ENCODE results near the gene FOXP1.

- no peak for TF ChIP-seq EZH2 (IDR thresholded peaks at IDR 0.05; ENCODE audit: borderline replicate concordance)
- TF ChIP-seq, protein P1, sequence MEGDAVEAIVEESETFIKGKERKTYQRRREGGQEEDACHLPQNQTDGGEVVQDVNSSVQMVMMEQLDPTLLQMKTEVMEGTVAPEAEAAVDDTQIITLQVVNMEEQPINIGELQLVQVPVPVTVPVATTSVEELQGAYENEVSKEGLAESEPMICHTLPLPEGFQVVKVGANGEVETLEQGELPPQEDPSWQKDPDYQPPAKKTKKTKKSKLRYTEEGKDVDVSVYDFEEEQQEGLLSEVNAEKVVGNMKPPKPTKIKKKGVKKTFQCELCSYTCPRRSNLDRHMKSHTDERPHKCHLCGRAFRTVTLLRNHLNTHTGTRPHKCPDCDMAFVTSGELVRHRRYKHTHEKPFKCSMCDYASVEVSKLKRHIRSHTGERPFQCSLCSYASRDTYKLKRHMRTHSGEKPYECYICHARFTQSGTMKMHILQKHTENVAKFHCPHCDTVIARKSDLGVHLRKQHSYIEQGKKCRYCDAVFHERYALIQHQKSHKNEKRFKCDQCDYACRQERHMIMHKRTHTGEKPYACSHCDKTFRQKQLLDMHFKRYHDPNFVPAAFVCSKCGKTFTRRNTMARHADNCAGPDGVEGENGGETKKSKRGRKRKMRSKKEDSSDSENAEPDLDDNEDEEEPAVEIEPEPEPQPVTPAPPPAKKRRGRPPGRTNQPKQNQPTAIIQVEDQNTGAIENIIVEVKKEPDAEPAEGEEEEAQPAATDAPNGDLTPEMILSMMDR (IDR thresholded peaks at IDR 0.05; ENCODE audit: poor library complexity), result no peak
- no peak for TF ChIP-seq EZH2phosphoT487 (IDR thresholded peaks at IDR 0.05; ENCODE audit: low read depth, severe bottlenecking, unreplicated experiment)
These were observed 535.7 kb downstream of the FOXP1 start for GRCh38 chr3:71047616-71048531.
